GM21717 (cell line): ENCODE results near the gene MTHFD1.
A peak's percentile ranks its signal among the peaks of the same experiment; 100 is the strongest.

ENCODE experiments used
- ATAC-seq: cut with Tn5 transposase; IDR thresholded peaks from one replicate; pipeline ENCODE4 v1.9.1; 2021; ENCODE audit warnings: mild to moderate bottlenecking, moderate library complexity; ENCODE audit not compliant: unreplicated experiment

Gene MTHFD1

GRCh38 chr14:64488590-64489099 is 100.5 kb downstream of the MTHFD1 start:
- ATAC-seq: no peak

- ATAC-seq: no peak
Observed at GRCh38 chr14:64491637-64492036, 103.5 kb downstream of the MTHFD1 start.

- no peak for ATAC-seq
Observed at GRCh38 chr14:64493455-64493854, 105.3 kb downstream of the MTHFD1 start.

- no peak for ATAC-seq
Observed at GRCh38 chr14:64495252-64495651, 107.1 kb downstream of the MTHFD1 start.

GRCh38 chr14:64496764-64497163 is 108.6 kb downstream of the MTHFD1 start:
- no peak for ATAC-seq

GRCh38 chr14:64500088-64500487 is 111.9 kb downstream of the MTHFD1 start:
- no peak for ATAC-seq

GRCh38 chr14:64501411-64502171 is 113.4 kb downstream of the MTHFD1 start:
- no peak for ATAC-seq

GRCh38 chr14:64502456-64502855 is 114.3 kb downstream of the MTHFD1 start:
- ATAC-seq: no peak

GRCh38 chr14:64502887-64503433 is 114.8 kb downstream of the MTHFD1 start:
- no peak for ATAC-seq

GRCh38 chr14:64503434-64504309 is 115.5 kb downstream of the MTHFD1 start, which contains the start of gene ZBTB25:
ZBTB25 (minus strand) TSS chr14:64503838; CDS start chr14:64490533, 13,305 bp downstream.
- ATAC-seq: peak; percentile 54

GRCh38 chr14:64504310-64504896 is 116.2 kb downstream of the MTHFD1 start, which contains the start of gene ZBTB1:
ZBTB1 (plus strand) TSS chr14:64504770; CDS start chr14:64521505, 16,735 bp downstream.
- ATAC-seq: peak; percentile 27

- peak; percentile 27 for ATAC-seq
Observed at GRCh38 chr14:64504897-64505794, 117.0 kb downstream of the MTHFD1 start.

- ATAC-seq: no peak
Observed at GRCh38 chr14:64506721-64507120, 118.6 kb downstream of the MTHFD1 start.

GRCh38 chr14:64507376-64508156 is 119.4 kb downstream of the MTHFD1 start:
- ATAC-seq: no peak

- no peak for ATAC-seq
Observed at GRCh38 chr14:64508215-64508776, 120.1 kb downstream of the MTHFD1 start.

- no peak for ATAC-seq
Observed at GRCh38 chr14:64509036-64509435, 120.9 kb downstream of the MTHFD1 start.
